Uterine smooth muscle cell (primary cell): ENCODE results near the gene BLCAP. TPM values are rescaled to one million over a fixed set of nuclear protein-coding genes. Genes with fewer than 3 reads are reported as not detected.

Experiments
- total RNA-seq: library from RNA; depleted of rRNA; stranded (reverse); fragments of >200 nt; gene quantifications from 2 replicates; pipeline ENCODE4 v1.2.3, GENCODE V29; 2014

Gene BLCAP
- 25.3 and 28.0 TPM in 2 replicates for total RNA-seq

DNA sequence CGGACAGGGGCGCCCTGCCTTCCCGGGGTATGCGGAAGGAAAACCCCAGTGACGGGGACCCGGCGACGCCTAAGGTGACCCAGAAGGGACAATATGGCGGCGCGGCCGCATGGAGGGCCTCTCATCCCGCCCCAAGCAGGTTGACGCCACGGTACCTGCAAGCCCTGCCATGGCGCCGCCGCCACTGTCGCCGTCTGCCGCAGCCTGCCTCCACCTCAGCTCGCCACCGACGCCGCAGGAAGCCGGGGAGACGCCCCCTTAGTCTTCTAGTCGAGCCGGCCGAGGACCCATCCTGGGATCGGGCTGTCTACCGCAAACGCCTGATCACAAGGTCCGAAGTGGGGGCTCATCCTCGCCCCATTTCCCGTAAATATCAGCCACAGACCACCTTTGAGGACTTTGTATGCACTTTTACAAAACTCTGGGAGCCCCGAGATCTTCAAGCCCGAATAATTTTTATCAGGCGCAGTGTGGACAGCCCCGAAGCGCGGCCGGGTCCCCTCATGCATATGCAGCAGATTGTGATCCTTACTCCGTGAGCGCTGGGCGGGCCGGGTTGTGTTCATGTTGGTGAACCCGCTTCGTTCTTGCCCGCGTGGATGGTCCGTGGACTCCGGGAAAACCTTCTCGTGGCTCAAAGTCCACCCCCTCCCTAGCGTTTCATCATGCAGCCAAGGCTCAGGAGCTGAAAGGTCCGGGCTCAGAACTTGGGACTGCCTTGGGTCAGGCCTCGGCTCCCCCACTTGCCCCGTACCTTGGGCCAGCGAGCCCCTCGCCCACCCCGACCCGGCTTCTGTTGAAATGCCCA is at the start of gene BLCAP:
Gene BLCAP, minus strand, starts transcription at position 239 of the 808 bp plus-strand sequence. CDS start 8,702 bp downstream, outside the sequence.

GRCh38 chr20:37521061-37521771 is 6.5 kb downstream of the BLCAP start, which contains the start of gene NNAT:
TSS of gene NNAT (plus strand) at chr20:37521250. CDS start at chr20:37521332, 82 bp downstream.

Other genes starting within 250 kb of the BLCAP start
- 21.0 and 29.2 TPM in 2 replicates for gene MANBAL, start 238.2 kb downstream of the BLCAP start, total RNA-seq
- 17.7 and 23.2 TPM in 2 replicates for gene SRC, start 181.7 kb downstream of the BLCAP start, total RNA-seq
- 1.2 and 1.8 TPM in 2 replicates for gene NNAT, start 6.6 kb downstream of the BLCAP start, total RNA-seq
- 34.4 and 41.4 TPM in 2 replicates for gene CTNNBL1, start 166.2 kb upstream of the BLCAP start, total RNA-seq